ENCODE data around the gene PRELP.
A peak's percentile ranks its signal among the peaks of the same experiment; 100 is the strongest.
"Not testable (repeated sequence)": the region's sequence is repeated elsewhere in the genome, so short reads cannot be mapped to it uniquely, and the experiment has no call there.

PRELP gene

DNA sequence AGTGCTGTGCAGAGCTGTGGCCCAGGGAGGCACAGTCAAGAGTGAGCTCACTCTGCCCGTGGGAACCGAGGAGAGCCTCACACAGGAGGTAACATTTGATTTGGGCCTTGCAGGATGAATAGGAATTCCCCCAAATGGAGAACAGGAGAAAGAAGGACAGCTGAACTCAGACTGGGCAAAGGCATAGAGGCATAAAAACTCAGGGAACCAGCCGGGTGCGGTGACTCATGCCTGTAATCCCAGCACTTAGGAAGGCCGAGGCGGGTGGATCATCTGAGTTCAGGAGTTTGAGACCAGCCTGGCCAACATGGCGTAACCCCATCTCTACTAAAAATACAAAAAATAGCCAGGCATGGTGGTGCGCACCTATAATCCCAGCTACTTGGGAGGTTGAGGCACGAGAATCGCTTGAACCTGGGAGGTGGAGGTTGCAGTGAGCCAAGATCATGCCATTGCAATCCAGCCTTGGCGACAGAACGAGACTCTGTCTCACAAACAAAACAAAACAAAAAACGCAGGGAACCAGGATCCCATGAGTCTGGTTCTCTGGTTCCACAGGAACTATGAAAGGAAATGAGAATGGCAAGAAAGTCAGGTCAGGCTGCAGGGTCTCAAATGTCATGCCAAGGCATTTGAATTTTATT lies 8.6 kb upstream of the PRELP start:
- H3K4me3 ChIP-seq (ENCODE audit: low read depth in 1 of 2, low read length in 2 of 2); H3K36me3 ChIP-seq (ENCODE audit: insufficient read depth, low read length); H3K9me3 ChIP-seq (ENCODE audit: low read length); H3K27me3 ChIP-seq (ENCODE audit: control insufficient read depth in 1 of 2, insufficient read depth in 2 of 2, low read length in 2 of 2); H3K9ac ChIP-seq (ENCODE audit: low read length): not testable (repeated sequence)
- peaks cover 56% of the 10 kb centered on the region for H3K4me1 ChIP-seq (ENCODE audit: insufficient read depth, low read length)
- H3K27ac ChIP-seq (ENCODE audit: low read depth, low read length) = peak overlapping the region; percentile 48

DNA sequence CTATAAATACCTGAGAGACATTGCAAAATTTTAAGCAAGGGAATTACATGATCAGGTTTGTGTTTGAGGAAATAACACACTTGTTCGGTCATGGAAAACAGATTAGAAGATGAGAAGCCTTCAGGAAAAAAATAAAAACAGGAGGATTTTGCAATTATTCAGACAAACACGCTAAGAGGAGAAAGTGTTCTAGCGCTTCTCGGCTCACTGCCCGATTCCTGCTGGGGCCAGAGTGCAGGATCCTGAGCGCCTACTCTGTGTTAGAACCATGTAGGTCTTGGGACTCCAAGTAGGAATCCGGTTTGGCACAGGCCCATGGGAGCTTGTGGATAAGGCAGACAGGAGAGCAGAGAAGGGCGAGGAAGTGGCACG lies 8.1 kb upstream of the PRELP start:
- Histone ChIP-seq H3K4me1 (ENCODE audit: insufficient read depth, low read length) (peaks cover 53% of the 10 kb centered on the region), H3K27ac (ENCODE audit: low read depth, low read length) (peak overlapping the region; percentile 21), H3K9me3 (ENCODE audit: low read length) (no peaks in the 10 kb centered on the region), H3K4me3 (ENCODE audit: low read depth in 1 of 2, low read length in 2 of 2) (no peak overlapping the region), H3K9ac (ENCODE audit: low read length) (no peak overlapping the region), H3K27me3 (ENCODE audit: control insufficient read depth in 1 of 2, insufficient read depth in 2 of 2, low read length in 2 of 2) (no peaks in the 10 kb centered on the region), H3K36me3 (ENCODE audit: insufficient read depth, low read length) (no peaks in the 10 kb centered on the region)

DNA sequence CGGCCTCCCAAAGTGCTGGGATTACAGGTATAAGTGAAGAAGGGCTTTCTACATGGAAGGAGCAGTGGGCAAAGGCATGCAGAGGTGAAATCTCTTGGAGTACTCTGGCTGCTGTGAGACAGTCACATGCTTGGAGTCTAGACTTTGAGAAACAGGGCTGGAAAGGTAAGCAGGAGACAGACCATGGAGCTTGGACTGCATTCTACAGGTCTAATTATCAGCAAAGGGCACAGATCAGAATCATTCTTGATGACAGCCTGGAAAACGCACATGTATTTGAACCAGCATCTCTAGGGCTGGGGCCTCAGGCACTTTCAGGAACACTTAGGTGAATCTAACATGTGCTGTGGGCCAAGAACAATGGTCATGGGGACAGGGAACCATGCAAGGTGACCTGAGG lies 7.3 kb upstream of the PRELP start:
- H3K4me3 ChIP-seq (ENCODE audit: low read depth in 1 of 2, low read length in 2 of 2) = no peak overlapping the region
- no peaks in the 10 kb centered on the region for H3K9me3 ChIP-seq (ENCODE audit: low read length)
- H3K36me3 ChIP-seq (ENCODE audit: insufficient read depth, low read length) = no peaks in the 10 kb centered on the region
- H3K27ac ChIP-seq (ENCODE audit: low read depth, low read length) = no peak overlapping the region
- H3K27me3 ChIP-seq (ENCODE audit: control insufficient read depth in 1 of 2, insufficient read depth in 2 of 2, low read length in 2 of 2) = no peaks in the 10 kb centered on the region
- peaks cover 45% of the 10 kb centered on the region for H3K4me1 ChIP-seq (ENCODE audit: insufficient read depth, low read length)
- no peak overlapping the region for H3K9ac ChIP-seq (ENCODE audit: low read length)

DNA sequence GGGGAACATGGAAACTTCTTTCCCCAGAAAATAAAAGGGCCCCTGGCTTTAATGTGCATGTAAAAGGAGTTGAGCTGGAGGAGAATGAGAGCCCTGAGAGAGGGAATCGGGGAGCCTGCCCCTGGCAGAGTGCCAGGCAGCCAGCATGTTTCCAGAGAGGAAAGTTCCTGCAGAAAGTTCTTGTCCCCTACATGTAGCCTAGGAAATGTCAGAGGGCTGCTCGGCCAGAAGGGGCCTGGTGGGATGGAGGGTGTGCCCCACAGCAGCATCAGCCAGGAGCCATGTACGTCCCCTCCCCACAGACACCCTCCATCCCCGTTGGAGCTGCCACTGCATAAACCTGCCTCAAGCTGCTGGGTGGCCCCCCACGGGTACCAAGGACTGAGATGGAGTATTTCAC lies 5.4 kb upstream of the PRELP start:
- Histone ChIP-seq H3K9me3 (ENCODE audit: low read length) (no peaks in the 10 kb centered on the region), H3K9ac (ENCODE audit: low read length) (no peak overlapping the region), H3K27me3 (ENCODE audit: control insufficient read depth in 1 of 2, insufficient read depth in 2 of 2, low read length in 2 of 2) (no peaks in the 10 kb centered on the region), H3K27ac (ENCODE audit: low read depth, low read length) (no peak overlapping the region), H3K4me3 (ENCODE audit: low read depth in 1 of 2, low read length in 2 of 2) (no peak overlapping the region), H3K36me3 (ENCODE audit: insufficient read depth, low read length) (no peaks in the 10 kb centered on the region), H3K4me1 (ENCODE audit: insufficient read depth, low read length) (peaks cover 32% of the 10 kb centered on the region)

DNA sequence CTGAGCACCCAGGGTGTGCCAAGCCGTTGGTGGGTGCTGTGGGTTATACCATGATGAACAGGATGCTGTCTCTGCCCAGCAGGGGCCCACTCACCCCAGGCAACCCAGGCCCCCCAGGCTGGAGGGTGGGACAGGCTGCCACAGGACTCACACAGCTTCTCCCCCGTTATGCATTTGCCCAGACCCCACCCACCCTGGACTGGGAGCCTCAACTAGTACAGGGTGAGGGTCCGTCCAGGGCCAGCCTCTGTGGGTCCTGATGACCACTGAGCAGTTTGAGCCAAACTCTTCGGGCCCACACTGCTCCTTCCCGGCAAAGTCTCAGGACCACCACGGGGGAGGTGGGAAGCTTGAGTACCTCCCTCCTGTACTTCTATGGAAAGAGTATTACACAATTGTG lies 3.8 kb upstream of the PRELP start:
- H3K9me3 ChIP-seq (ENCODE audit: low read length) = no peaks in the 10 kb centered on the region
- H3K27ac ChIP-seq (ENCODE audit: low read depth, low read length) = no peak overlapping the region
- no peaks in the 10 kb centered on the region for H3K36me3 ChIP-seq (ENCODE audit: insufficient read depth, low read length)
- H3K4me1 ChIP-seq (ENCODE audit: insufficient read depth, low read length) = peaks cover 18% of the 10 kb centered on the region
- H3K4me3 ChIP-seq (ENCODE audit: low read depth in 1 of 2, low read length in 2 of 2) = no peak overlapping the region
- no peaks in the 10 kb centered on the region for H3K27me3 ChIP-seq (ENCODE audit: control insufficient read depth in 1 of 2, insufficient read depth in 2 of 2, low read length in 2 of 2)
- no peak overlapping the region for H3K9ac ChIP-seq (ENCODE audit: low read length)

DNA sequence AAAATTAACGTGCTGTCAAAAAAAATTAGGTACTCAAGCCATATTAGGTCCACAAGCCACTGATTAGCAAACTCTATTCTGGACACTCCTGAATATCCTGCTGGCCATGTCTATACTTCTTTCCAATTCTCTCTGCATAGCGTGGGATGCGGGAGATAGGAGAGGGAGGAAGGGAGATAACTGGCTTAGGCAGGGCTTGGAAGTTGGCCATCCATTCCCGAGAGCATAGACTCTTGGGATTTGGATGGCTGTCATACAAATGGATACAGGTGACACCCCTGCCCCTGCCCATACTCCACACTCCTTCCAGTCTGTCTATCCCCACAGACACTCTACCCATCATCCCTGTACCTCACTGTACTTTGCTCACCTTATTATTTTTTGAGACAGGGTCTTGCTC lies 2.3 kb upstream of the PRELP start:
- H3K27ac ChIP-seq (ENCODE audit: low read depth, low read length) = no peak overlapping the region

DNA sequence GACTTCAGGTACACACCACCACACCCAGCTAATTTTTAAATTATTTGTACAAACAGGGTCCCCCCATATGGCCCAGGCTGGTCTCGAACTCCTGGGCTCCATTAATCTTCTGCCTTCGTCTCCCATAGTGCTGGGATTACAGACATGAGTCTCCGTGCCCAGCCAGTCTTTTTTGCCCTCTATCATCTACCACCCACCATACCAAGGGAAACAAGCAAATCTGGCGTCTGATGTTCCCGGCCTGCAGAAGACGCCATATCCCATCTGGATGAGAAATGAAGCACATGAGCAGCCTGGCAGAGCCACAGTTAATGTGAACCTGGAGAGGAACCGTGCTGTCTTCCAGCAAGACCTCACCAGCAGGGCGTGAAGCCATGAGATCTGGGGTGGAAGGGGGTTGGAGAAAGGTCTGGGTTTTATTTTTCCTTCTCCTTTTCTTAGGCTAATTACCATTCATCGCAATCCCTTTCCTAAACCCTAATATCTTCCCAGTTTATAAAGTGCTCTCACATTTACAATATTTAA lies 1.8 kb upstream of the PRELP start:
- H3K27me3 ChIP-seq (ENCODE audit: control insufficient read depth in 1 of 2, insufficient read depth in 2 of 2, low read length in 2 of 2) = no peaks in the 10 kb centered on the region
- peaks cover 28% of the 10 kb centered on the region for H3K4me1 ChIP-seq (ENCODE audit: insufficient read depth, low read length)
- H3K9ac ChIP-seq (ENCODE audit: low read length) = no peak overlapping the region
- no peaks in the 10 kb centered on the region for H3K9me3 ChIP-seq (ENCODE audit: low read length)
- no peak overlapping the region for H3K4me3 ChIP-seq (ENCODE audit: low read depth in 1 of 2, low read length in 2 of 2)
- no peaks in the 10 kb centered on the region for H3K36me3 ChIP-seq (ENCODE audit: insufficient read depth, low read length)
- peak overlapping the region; percentile 29 for H3K27ac ChIP-seq (ENCODE audit: low read depth, low read length)

More for the DNA sequence above, 2.3 kb upstream of the PRELP start:
- Histone ChIP-seq H3K4me1 (ENCODE audit: insufficient read depth, low read length) (peaks cover 22% of the 10 kb centered on the region), H3K27me3 (ENCODE audit: control insufficient read depth in 1 of 2, insufficient read depth in 2 of 2, low read length in 2 of 2) (no peaks in the 10 kb centered on the region), H3K36me3 (ENCODE audit: insufficient read depth, low read length) (no peaks in the 10 kb centered on the region), H3K4me3 (ENCODE audit: low read depth in 1 of 2, low read length in 2 of 2) (no peak overlapping the region), H3K9me3 (ENCODE audit: low read length) (no peaks in the 10 kb centered on the region), H3K9ac (ENCODE audit: low read length) (no peak overlapping the region)

DNA sequence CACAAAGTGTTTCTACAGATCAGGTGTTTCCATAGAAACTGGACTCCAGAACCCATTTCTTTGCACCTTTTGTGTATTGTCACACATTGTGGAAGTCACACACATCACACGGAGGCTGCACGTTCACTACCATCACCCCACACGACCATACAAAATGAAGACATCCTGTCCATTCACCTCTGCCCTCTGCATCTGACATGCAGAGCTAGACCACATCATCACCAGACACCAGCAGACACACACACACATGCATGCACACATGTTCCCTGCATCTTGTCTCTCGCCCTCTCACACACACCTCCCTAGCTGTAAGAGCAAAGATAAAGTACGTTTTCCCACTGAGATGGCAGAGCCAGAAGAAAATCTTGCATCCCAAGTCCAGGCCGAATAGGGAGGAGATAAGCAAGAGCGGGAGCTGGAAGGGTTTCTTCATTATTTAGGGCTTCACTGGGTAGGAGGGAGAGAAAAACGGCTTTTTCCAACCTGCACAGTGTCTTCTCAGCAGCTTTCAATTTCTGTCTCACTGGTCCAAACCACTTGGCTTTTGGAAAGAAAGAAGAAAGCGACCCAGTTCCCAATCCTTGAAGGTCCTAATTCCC lies 709 bp downstream of the PRELP start:
- Histone ChIP-seq H3K9ac (ENCODE audit: low read length) (peak overlapping the region; percentile 47), H3K9me3 (ENCODE audit: low read length) (no peaks in the 10 kb centered on the region), H3K4me1 (ENCODE audit: insufficient read depth, low read length) (peaks cover 52% of the 10 kb centered on the region), H3K4me3 (ENCODE audit: low read depth in 1 of 2, low read length in 2 of 2) (peak overlapping the region; percentile 7 to 67), H3K27me3 (ENCODE audit: control insufficient read depth in 1 of 2, insufficient read depth in 2 of 2, low read length in 2 of 2) (no peaks in the 10 kb centered on the region), H3K27ac (ENCODE audit: low read depth, low read length) (peak overlapping the region; percentile 85), H3K36me3 (ENCODE audit: insufficient read depth, low read length) (no peaks in the 10 kb centered on the region)

DNA sequence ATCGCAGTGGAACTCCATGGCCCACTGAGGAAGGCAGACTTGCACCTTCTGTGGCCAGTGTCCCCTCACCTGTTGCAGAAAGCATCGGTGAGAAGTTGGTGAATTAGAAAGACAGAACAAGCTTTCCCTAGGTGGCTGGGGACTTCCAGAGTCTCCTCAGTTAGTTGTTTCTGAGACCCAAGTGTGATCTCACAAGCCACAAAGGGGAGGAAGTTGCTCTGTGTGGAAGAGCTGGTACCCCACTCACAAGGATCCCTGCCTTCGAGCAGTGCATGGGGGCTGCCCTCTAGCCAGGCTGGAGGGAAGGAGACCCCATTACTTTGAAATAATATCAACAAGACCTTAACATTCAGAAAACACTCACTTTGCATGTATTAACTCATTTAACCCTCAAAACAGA lies 2.1 kb downstream of the PRELP start:
- peak overlapping the region; percentile 85 for H3K27ac ChIP-seq (ENCODE audit: low read depth, low read length)
- no peaks in the 10 kb centered on the region for H3K9me3 ChIP-seq (ENCODE audit: low read length)
- H3K9ac ChIP-seq (ENCODE audit: low read length) = peak overlapping the region; percentile 47
- no peaks in the 10 kb centered on the region for H3K27me3 ChIP-seq (ENCODE audit: control insufficient read depth in 1 of 2, insufficient read depth in 2 of 2, low read length in 2 of 2)
- H3K36me3 ChIP-seq (ENCODE audit: insufficient read depth, low read length) = no peaks in the 10 kb centered on the region
- H3K4me1 ChIP-seq (ENCODE audit: insufficient read depth, low read length) = peaks cover 59% of the 10 kb centered on the region
- peak overlapping the region in 1 of 2 donors; percentile 67 for H3K4me3 ChIP-seq (ENCODE audit: low read depth in 1 of 2, low read length in 2 of 2)

DNA sequence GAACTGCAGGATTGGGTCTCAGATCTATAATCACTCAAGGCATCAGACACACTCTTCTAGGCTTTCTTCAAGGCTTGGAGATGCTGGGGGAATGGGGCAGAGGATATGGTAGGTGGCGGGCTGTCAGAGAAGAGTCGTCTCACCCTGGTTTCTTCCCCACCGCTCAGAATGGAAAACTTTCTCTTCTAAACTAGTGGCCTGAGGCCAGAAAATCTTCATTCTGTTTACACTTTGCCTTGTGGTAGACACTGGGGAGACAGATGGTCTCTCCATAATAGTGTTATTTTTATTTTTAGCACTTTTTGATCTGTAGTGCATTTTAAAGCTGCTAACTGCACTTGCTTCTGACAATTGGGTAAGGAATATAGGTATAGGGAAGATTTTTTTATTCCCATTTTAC lies 2.6 kb downstream of the PRELP start:
- H3K9ac ChIP-seq (ENCODE audit: low read length) = peak overlapping the region; percentile 47
- peak overlapping the region in 1 of 2 donors; percentile 67 for H3K4me3 ChIP-seq (ENCODE audit: low read depth in 1 of 2, low read length in 2 of 2)
- H3K27ac ChIP-seq (ENCODE audit: low read depth, low read length) = peak overlapping the region; percentile 85

DNA sequence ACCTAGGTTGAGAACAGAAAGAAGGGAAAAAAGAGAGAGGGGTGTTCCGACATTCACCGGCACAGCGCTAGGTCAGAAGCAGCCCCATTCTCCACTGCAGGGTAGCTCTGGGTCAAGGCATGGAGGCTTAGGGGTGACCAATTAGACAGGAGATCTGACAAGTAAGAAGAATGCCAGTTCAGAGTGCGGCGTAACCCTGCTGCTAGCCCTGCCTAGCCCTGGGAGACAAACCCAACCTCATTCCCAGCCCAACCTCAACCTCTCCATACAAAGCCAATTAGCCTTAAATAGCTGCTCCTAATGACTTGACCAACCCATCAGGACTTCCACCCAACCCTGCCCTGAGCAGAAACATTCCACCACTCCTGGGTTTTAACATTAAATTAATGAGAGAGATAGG lies 3.4 kb downstream of the PRELP start:
- Histone ChIP-seq H3K9ac (ENCODE audit: low read length) (peak overlapping the region; percentile 31), H3K27ac (ENCODE audit: low read depth, low read length) (peak overlapping the region; percentile 85), H3K4me1 (ENCODE audit: insufficient read depth, low read length) (peaks cover 66% of the 10 kb centered on the region)

More for the DNA sequence above, 2.6 kb downstream of the PRELP start:
- H3K36me3 ChIP-seq (ENCODE audit: insufficient read depth, low read length) = peaks cover 2% of the 10 kb centered on the region
- peaks cover 62% of the 10 kb centered on the region for H3K4me1 ChIP-seq (ENCODE audit: insufficient read depth, low read length)
- H3K27me3 ChIP-seq (ENCODE audit: control insufficient read depth in 1 of 2, insufficient read depth in 2 of 2, low read length in 2 of 2) = no peaks in the 10 kb centered on the region
- no peaks in the 10 kb centered on the region for H3K9me3 ChIP-seq (ENCODE audit: low read length)

DNA sequence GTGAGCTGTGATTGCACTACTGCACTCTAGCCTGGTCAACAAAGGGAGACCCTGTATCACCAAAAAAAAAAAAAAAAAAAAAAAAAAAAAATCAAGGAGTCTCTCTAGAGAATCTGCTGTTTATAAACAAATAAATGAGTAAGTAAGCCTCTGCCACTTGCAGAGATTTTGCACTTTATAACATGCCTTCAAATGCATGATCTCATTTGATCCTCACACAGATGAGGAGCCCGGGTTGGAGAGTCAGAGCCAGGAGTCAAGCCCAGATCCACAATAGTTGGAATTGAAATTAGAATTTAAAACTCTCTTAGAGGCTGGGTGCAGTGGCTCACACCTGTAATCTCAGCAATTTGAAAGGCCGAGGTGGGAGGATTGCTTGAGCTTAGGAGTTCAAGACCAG lies 4.0 kb downstream of the PRELP start:
- Histone ChIP-seq H3K9ac (ENCODE audit: low read length) (no peak overlapping the region), H3K27ac (ENCODE audit: low read depth, low read length) (peak overlapping the region; percentile 85), H3K36me3 (ENCODE audit: insufficient read depth, low read length) (peaks cover 16% of the 10 kb centered on the region), H3K4me3 (ENCODE audit: low read depth in 1 of 2, low read length in 2 of 2) (peak overlapping the region in 1 of 2 donors; percentile 12), H3K27me3 (ENCODE audit: control insufficient read depth in 1 of 2, insufficient read depth in 2 of 2, low read length in 2 of 2) (no peaks in the 10 kb centered on the region), H3K4me1 (ENCODE audit: insufficient read depth, low read length) (peaks cover 72% of the 10 kb centered on the region), H3K9me3 (ENCODE audit: low read length) (no peaks in the 10 kb centered on the region)

More for the DNA sequence above, 3.4 kb downstream of the PRELP start:
- no peaks in the 10 kb centered on the region for H3K9me3 ChIP-seq (ENCODE audit: low read length)
- no peaks in the 10 kb centered on the region for H3K27me3 ChIP-seq (ENCODE audit: control insufficient read depth in 1 of 2, insufficient read depth in 2 of 2, low read length in 2 of 2)
- H3K4me3 ChIP-seq (ENCODE audit: low read depth in 1 of 2, low read length in 2 of 2) = peak overlapping the region in 1 of 2 donors; percentile 67
- H3K36me3 ChIP-seq (ENCODE audit: insufficient read depth, low read length) = peaks cover 9% of the 10 kb centered on the region

All from muscle layer of colon (tissue), 2 donors.